Smooth muscle cell (in vitro differentiated cells): ENCODE results near the gene RPL18A. TPM values are rescaled to one million over a fixed set of nuclear protein-coding genes. Genes with fewer than 3 reads are reported as not detected.
"Not testable (repeated sequence)": the region's sequence is repeated elsewhere in the genome, so short reads cannot be mapped to it uniquely, and the experiment has no call there.

Experiments used
- DNase-seq: peaks from one replicate; lab custom pipeline; 2025; ENCODE audit not compliant: unreplicated experiment; lab: John Stamatoyannopoulos, UW
- H2AFZ ChIP-seq: fragments of 200-600 bp; sonication (generic); 2 replicates; pipeline ENCODE4 v1.6.0; 2016; ENCODE audit warnings: antibody characterized with exemption, low read depth, mild to moderate bottlenecking
- H3F3A ChIP-seq: fragments of 200-600 bp; sonication (generic); 2 replicates; pipeline ENCODE4 v1.6.0; 2017; ENCODE audit warnings: antibody characterized with exemption, low read depth
- H3K27ac ChIP-seq: fragments of 200-600 bp; sonication (generic); 2 replicates; pipeline ENCODE4 v1.5.1; 2016; ENCODE audit warnings: low read depth, mild to moderate bottlenecking
- H3K27me3 ChIP-seq: fragments of 200-600 bp; sonication (generic); 2 replicates; pipeline ENCODE4 v1.6.1; 2016; ENCODE audit warnings: low read depth, mild to moderate bottlenecking
- H3K36me3 ChIP-seq: fragments of 200-600 bp; sonication (generic); 2 replicates; pipeline ENCODE4 v1.5.1; 2016; ENCODE audit warnings: low read depth
- H3K4me1 ChIP-seq: fragments of 200-600 bp; sonication (generic); 2 replicates; pipeline ENCODE4 v1.5.1; 2016; ENCODE audit warnings: low read depth
- H3K4me2 ChIP-seq: fragments of 200-600 bp; sonication (generic); 2 replicates; pipeline ENCODE4 v1.6.0; 2016; ENCODE audit warnings: mild to moderate bottlenecking
- H3K4me3 ChIP-seq: fragments of 200-600 bp; sonication (generic); 2 replicates; pipeline ENCODE4 v1.5.1; 2016; ENCODE audit warnings: mild to moderate bottlenecking
- H3K79me2 ChIP-seq: fragments of 200-600 bp; sonication (generic); 2 replicates; pipeline ENCODE4 v1.6.0; 2016; ENCODE audit warnings: low read depth, mild to moderate bottlenecking
- H3K9ac ChIP-seq: fragments of 200-600 bp; sonication (generic); 2 replicates; pipeline ENCODE4 v1.6.0; 2016; ENCODE audit warnings: low read depth
- H3K9me3 ChIP-seq: fragments of 200-600 bp; sonication (generic); replicated peaks from 2 replicates; pipeline ENCODE4 v1.5.1; 2016; ENCODE audit warnings: low read depth
- H4K20me1 ChIP-seq: fragments of 200-600 bp; sonication (generic); 2 replicates; pipeline ENCODE4 v1.6.0; 2016; ENCODE audit warnings: low read depth
- WGBS: methylation state at CpG from one replicate; pipeline ENCODE4 v1.1.7; 2016; ENCODE audit warnings: low lambda C conversion rate; 5-methylcytosine and 5-hydroxymethylcytosine counted together
- polyA plus RNA-seq: library from polyadenylated mRNA; unstranded; fragments of >200 nt; fragmentation: Nextera tagmentation; extraction: Ambion mirVana; gene quantifications from 2 replicates; pipeline ENCODE4 v1.2.1, GENCODE V29; 2016
- total RNA-seq: library from RNA; depleted of rRNA; stranded (reverse); fragments of >200 nt; gene quantifications from 2 replicates; pipeline ENCODE4 v1.2.3, GENCODE V29; 2014
- TF ChIP-seq, protein P1 (sequence below): fragments of 200-600 bp; sonication (generic); IDR thresholded peaks from 2 replicates; pipeline ENCODE4 v1.5.1; 2017; ENCODE audit warnings: borderline replicate concordance, mild to moderate bottlenecking, antibody characterized with exemption; ENCODE audit not compliant: insufficient read depth, poor library complexity, severe bottlenecking

The RPL18A gene
- total and polyA plus RNA-seq, 2 experiments from 2014 or later: 867 to 1,267 TPM

DNA sequence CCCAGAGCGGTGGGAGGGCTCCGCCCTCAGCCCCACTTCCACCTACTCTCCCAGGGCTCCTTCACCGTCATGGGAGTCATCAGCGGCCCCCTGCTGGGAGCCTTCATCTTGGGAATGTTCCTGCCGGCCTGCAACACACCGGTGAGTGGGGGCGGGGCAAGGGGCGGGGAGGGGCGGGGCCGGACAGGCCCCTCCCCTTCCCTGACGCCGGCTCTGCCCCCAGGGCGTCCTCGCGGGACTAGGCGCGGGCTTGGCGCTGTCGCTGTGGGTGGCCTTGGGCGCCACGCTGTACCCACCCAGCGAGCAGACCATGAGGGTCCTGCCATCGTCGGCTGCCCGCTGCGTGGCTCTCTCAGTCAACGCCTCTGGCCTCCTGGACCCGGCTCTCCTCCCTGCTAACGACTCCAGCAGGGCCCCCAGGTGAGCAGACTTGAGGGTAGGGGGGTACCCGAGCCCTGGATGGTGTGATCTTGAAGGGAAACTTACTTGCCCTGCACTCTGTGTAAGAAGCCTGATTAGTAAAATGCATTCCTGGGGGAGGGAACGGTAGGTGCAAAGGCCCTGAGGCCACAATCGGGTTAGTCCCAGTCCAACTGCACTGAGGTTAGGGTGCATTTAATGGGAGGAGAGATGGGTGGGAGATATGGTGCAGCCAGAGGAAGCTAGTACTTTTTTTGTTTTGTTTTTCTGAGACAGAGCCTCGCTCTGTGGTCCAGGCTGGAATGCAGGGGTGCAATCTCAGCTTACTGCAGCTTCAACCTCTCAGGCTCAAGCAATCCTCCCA, 24.1 kb downstream of the RPL18A start:
- Histone ChIP-seq H3F3A (no peaks in the 10 kb centered on the region), H3K4me1 (no peaks in the 10 kb centered on the region), H3K4me2 (no peak overlapping the region), H3K9ac (no peak overlapping the region), H3K9me3 (no peaks in the 10 kb centered on the region), H3K4me3 (no peak overlapping the region), H3K27ac (no peak overlapping the region), H3K27me3 (no peaks in the 10 kb centered on the region), H3K79me2 (no peaks in the 10 kb centered on the region), H2AFZ (no peak overlapping the region), H3K36me3 (no peaks in the 10 kb centered on the region), H4K20me1 (no peaks in the 10 kb centered on the region)
- WGBS: 84% methylated on average over 30 of the region's 33 CpGs
- TF ChIP-seq, protein P1, sequence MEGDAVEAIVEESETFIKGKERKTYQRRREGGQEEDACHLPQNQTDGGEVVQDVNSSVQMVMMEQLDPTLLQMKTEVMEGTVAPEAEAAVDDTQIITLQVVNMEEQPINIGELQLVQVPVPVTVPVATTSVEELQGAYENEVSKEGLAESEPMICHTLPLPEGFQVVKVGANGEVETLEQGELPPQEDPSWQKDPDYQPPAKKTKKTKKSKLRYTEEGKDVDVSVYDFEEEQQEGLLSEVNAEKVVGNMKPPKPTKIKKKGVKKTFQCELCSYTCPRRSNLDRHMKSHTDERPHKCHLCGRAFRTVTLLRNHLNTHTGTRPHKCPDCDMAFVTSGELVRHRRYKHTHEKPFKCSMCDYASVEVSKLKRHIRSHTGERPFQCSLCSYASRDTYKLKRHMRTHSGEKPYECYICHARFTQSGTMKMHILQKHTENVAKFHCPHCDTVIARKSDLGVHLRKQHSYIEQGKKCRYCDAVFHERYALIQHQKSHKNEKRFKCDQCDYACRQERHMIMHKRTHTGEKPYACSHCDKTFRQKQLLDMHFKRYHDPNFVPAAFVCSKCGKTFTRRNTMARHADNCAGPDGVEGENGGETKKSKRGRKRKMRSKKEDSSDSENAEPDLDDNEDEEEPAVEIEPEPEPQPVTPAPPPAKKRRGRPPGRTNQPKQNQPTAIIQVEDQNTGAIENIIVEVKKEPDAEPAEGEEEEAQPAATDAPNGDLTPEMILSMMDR: no peak
- no peak for DNase-seq

DNA sequence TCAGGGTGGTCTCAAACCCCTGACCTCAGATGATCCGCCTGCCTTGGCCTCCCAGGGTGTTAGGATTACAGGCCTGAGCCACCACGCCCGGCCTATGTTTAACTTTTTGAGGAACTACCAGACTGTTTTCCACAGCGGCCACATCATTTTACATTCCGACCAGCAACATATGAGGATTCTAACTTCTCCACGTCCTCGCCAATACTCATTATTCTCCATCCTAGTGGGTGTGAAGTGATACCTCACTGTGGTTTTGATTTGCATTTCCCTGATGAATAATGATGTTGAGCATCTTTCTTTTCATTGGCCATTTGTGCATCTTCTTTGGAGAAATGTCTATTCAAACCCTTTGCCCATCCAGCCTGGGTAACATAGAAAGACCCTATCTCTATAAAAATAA, 26.8 kb downstream of the RPL18A start:
- 90% methylated on average over 7 of the region's 7 CpGs for WGBS
- Histone ChIP-seq H3K4me2 (no peak overlapping the region), H3K27ac (no peak overlapping the region), H3F3A (no peaks in the 10 kb centered on the region), H3K4me1 (no peaks in the 10 kb centered on the region), H3K36me3 (no peaks in the 10 kb centered on the region), H3K79me2 (no peaks in the 10 kb centered on the region), H3K9me3 (no peaks in the 10 kb centered on the region), H3K9ac (no peak overlapping the region), H3K27me3 (no peaks in the 10 kb centered on the region), H3K4me3 (no peak overlapping the region), H4K20me1 (no peaks in the 10 kb centered on the region), H2AFZ (no peak overlapping the region)
- no peak for DNase-seq
- TF ChIP-seq, protein P1: no peak

DNA sequence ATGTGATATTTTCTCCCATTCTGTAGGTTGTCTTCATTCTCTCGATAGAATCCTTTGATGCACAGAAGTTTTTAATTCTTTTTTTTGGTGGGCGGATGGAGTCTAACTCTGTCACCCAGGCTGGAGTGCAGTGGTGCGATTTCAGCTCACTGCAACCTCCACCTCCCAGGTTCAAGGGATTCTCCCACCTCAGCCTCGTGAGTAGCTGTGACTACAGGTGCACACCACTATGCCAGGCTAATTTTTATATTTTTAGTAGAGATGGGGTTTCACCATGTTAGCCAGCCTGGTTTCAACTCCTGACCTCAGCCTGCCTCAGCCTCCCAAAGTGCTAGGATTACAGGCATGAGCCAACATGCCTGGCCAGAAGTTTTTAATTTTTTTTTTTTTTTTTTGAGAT, 27.5 kb downstream of the RPL18A start:
- 87% methylated on average over 4 of the region's 4 CpGs for WGBS
- H3K27me3 ChIP-seq, H3K79me2 ChIP-seq, H3F3A ChIP-seq, DNase-seq, H3K4me1 ChIP-seq, H4K20me1 ChIP-seq, H3K4me3 ChIP-seq, H3K36me3 ChIP-seq, H3K27ac ChIP-seq, H3K9me3 ChIP-seq, H2AFZ ChIP-seq, H3K4me2 ChIP-seq, H3K9ac ChIP-seq: not testable (repeated sequence)

DNA sequence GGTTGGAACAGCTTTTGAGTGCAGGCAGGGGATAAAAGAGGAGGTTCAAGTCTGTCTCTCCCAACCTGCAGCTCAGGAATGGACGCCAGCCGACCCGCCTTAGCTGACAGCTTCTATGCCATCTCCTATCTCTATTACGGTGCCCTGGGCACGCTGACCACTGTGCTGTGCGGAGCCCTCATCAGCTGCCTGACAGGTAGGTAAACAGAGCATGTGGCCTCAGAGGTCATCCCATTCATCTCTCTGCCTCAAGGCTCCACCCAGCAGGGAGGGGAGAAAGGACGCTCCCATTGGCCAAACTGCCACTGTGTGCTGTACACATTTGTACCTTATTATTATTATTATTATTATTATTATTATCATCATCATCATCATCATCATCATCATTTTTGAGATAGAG, 28.6 kb downstream of the RPL18A start:
- no peaks in the 10 kb centered on the region for H4K20me1 ChIP-seq
- H3K4me1 ChIP-seq: no peaks in the 10 kb centered on the region
- H3K79me2 ChIP-seq: no peaks in the 10 kb centered on the region
- H3K9me3 ChIP-seq: no peaks in the 10 kb centered on the region
- no peak overlapping the region for H3K4me3 ChIP-seq
- H3K27ac ChIP-seq: no peak overlapping the region
- DNase-seq: no peak
- WGBS: 90% methylated on average over 7 of the region's 7 CpGs
- H3K36me3 ChIP-seq: no peaks in the 10 kb centered on the region
- H2AFZ ChIP-seq: no peak overlapping the region
- no peaks in the 10 kb centered on the region for H3F3A ChIP-seq
- H3K4me2 ChIP-seq: no peak overlapping the region
- no peak overlapping the region for H3K9ac ChIP-seq
- H3K27me3 ChIP-seq: no peaks in the 10 kb centered on the region
- TF ChIP-seq, protein P1: no peak
